ENCODE measurements around the gene E2F2. TPM values are rescaled to one million over a fixed set of nuclear protein-coding genes. Genes with fewer than 3 reads are reported as not detected.

E2F2 gene
- total and polyA plus RNA-seq, 2 experiments from 2014 or later, result 0.78 to 3.4 TPM

- TF ChIP-seq ZNF462 (CRISPR knock-in tag; IDR thresholded peaks at IDR 0.05) (no peak), EZH2phosphoT487 (IDR thresholded peaks at IDR 0.05; ENCODE audit: unreplicated experiment) (no peak), CREB1 (CRISPR knock-in tag; IDR thresholded peaks at IDR 0.05; ENCODE audit: low read depth) (no peak), ZNF331 (CRISPR knock-in tag; IDR thresholded peaks at IDR 0.05; ENCODE audit: low read depth) (no peak), REST (IDR thresholded peaks at IDR 0.05; ENCODE audit: unreplicated experiment) (no peak), STAT1 (IDR thresholded peaks at IDR 0.05; ENCODE audit: unreplicated experiment) (no peak), EZH2 (IDR thresholded peaks at IDR 0.05; ENCODE audit: low read depth, unreplicated experiment) (no peak)
Observed at GRCh38 chr1:23469372-23469982, 61.6 kb downstream of the E2F2 start (continued).

Data from GM23338 (cell line).